CD4-positive, alpha-beta T cell treated with Interleukin-10 for 1 hour (primary cell): ENCODE results near the gene TBC1D22A.
A peak's percentile ranks its signal among the peaks of the same experiment; 100 is the strongest.

ENCODE experiments used
- DNase-seq: peaks from one replicate; pipeline ENCODE4 v3.0.0-alpha.2; 2020

Gene TBC1D22A

GRCh38 chr22:47180796-47181195 lies 418.3 kb downstream of the TBC1D22A start:
- DNase-seq: no peak

DNA sequence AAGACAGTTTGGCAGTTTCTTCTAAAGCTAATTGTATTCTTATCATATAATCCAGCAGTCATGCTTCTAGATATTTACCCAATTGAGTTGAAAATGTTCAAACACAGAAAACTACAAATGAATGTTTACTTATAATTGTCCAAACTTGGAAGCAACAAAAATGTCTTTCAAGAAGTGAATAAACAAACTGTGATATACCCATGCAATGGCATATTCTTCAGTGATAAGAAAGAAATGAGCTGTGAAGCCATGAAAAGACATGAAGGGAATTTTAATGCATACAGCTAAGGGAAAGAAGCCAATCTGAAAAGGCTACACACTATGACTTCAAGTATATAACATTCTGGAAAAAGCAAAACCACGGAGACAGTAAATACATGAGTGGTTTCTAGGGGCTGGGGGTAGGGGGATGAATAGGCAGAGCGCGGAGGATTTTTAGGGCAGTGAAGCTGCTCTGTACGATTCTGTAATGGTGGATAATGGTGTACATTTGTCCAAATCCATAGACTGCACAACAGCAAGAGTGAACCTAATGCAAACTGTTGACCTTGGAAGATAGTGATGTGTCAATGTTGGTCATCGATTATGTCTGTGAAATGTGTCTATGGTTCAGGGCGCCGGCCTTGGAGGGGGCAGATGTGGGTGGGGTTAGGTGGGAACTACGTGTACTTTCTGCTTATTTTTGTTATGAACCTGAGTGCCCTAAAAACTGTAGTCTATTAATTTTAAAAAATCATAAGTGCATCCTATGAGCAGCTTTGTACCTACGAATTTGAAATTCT lies 424.9 kb downstream of the TBC1D22A start:
- no peak for DNase-seq

GRCh38 chr22:47188261-47189055 lies 426.0 kb downstream of the TBC1D22A start:
- DNase-seq: no peak

DNA sequence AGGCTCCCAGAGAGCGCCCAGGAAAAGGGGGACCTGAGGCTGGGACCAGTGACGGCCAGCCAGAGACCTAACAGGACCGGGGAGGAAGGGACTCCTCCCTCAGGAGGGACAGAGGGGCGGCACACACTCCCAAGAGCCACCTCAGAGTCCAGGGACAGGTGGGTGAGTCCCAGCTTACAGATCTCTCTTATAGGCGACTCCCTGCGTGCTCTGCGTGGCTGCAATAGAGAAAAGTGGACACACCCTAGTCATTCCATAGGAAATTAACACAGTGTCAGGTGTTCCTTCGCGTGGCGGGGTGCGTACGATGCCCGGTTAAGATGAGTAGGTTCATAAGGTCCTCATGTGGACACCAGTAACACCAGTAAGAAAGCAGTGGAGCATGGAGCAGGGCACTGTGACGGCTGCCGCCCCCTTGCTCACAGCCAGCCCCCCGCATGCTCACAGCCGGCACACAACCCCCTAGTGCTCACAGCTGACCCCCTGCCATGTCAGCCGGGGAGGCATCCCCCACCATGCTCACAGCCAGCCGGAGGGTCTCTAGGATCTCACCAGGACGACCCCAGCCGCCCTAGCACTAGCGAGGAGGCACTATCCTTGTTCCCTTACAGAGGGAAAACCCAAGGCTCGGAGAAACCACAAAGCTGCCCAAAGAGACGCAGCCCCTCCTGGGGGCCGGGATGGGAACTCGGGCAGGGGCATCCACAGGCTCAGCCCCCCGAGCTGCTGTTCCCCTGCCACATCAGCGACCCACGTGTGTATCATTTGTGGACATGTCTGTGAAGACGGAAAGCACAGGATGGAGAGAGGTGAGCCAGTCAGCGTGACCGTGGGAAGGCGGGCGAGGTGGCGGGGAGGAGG lies 426.8 kb downstream of the TBC1D22A start:
- DNase-seq: no peak

- no peak for DNase-seq
These were observed 428.0 kb downstream of the TBC1D22A start for GRCh38 chr22:47190276-47190956.

DNA sequence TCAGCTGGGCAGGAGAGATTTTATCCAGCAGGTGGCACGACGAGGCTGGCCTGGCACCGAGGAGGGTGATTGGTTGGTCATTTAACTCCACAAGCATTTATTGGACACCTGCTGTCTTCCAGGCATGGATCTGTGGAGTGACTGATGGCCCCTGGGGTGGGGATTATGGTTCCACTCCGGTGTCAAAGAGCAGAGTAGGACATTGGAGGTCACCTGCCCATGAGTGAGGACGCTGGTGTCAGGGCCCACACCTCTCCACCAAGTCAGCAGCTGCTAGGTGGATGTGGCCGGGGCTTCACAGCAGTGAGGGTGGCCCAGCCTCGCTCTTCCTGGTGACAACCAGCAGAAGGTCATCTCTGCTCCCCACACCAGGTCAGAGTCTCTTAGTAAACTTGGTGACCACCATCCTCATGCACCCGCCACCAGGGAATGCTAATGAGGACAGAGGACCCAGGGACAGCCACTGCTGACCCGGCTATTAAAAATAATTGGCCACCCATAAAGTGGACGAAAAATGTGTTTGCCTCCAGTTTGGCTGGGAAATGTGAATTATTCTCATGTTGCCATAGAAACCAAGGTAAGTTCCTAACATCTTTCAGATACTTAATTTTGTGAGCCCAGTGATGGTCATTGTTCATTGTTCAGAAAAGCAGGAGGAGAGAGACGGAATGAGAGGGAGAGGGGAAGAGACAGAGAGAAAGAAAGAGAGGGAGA lies 428.7 kb downstream of the TBC1D22A start:
- no peak for DNase-seq

- DNase-seq: no peak
These were observed 429.5 kb downstream of the TBC1D22A start for GRCh38 chr22:47191671-47192650.

- DNase-seq: peak; percentile 7
These were observed 430.4 kb downstream of the TBC1D22A start for GRCh38 chr22:47192651-47193437.

- DNase-seq: no peak
These were observed 431.3 kb downstream of the TBC1D22A start for GRCh38 chr22:47193606-47194329.

DNA sequence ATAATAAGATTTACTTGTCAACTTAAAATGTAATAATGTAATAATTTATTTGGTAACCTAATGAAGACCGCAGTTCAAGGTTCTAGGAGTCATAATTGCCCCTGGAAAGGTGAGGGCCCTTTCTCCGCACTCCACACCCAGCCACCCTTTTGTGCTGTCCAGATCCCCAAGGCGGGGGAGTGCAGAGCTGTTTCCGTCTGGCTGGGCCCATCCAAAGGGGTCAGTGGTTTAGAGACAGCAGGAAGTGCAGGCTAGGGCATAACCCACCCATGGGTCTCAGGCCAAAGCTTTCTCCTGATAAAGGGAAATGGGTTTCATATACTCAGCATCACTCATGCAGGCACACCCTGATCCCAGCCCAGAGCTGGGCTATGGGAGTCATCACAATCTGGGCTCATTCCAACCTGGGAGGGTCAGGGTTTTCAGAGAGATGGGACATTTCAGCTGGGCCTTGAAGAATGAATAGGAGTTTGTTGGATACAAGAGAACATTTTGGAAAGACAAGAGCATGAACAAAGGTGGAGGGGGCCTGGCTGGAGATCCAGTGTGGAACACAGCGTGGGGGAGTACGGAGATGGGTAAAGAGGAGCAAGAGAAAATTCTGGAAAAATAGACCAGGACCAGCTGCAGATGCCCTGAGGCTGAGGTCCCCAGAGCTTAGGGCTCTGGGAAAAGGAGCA lies 432.2 kb downstream of the TBC1D22A start:
- DNase-seq: no peak

DNA sequence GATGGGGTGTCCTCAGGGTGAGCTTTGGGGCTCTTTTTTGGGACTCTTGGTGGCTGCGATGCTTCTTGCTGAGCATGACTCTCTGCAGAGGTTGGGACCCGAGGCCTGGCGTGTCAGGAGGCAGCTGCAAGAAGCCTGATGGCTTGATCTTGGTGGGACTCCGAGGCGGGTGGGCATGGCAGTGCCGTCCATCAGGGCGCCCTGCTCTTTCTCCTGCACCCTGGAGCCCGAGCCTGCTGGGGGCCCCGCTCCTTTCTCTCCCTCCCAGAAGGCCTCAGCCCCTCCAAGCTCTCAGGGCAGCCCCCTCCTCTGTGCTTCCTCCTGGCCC lies 432.7 kb downstream of the TBC1D22A start:
- no peak for DNase-seq

DNA sequence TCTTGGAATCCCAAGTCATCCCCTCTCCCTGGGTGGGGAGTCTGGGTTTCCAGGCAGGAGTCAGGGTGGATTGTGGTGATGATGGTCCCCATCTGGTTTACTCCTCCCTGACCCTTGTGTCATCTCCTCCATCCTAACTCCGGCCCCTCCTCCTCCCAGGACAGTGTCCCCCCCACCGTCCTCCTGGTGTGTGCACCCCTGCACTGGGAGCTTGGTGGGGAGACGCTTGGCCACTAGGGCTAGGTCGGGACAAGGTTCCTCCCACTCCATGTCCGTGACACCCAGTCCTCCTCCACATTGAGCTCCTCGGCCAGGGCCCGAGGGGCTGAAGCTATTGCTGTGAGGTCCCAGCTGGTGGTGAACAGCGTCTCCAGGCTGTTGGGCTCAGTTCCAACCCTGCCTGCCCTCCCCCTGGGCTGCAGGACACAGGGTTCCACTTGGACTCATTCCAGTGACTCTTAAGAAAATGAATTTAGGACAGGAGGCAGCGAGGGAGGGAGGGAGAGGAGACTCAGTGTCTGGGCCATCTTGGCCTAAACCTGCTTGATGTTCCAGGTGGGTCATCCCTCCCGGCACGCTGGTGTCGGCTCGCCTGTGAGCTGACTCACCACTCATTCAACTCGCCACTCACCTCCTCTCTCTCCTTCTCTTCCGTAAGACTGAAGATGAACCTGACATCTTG lies 433.2 kb downstream of the TBC1D22A start:
- DNase-seq: no peak

DNA sequence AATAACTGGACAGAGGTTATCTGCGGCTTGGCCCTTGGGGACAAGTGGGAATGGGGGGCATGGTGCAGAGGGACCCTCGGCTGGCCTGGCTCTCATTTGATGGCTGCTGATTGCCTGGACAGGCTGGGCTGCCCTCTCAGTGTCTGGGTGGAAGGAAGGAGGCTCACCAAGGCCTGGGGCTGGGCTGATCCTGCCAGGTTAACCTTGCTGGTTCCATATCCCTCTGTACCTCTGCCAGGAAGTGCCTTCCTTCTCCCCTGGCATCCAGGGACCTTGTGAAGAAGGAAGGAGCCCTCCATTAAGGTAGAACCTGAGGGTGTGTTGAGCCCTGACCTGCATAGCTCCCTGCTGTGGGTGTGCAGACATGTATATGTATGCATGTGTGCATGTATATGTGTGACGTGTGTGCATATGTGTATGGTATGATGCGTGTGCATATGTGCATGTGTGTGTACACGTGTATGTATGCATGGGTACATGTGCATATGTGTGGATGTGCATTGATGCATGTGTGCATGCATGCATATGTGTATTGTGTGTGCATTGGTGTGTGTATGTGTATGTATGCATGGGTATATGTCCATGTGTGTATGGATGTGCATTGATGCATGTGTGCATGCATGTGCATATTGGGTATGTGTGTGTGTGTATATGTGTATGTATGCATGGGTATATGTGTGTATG lies 433.9 kb downstream of the TBC1D22A start:
- no peak for DNase-seq

DNA sequence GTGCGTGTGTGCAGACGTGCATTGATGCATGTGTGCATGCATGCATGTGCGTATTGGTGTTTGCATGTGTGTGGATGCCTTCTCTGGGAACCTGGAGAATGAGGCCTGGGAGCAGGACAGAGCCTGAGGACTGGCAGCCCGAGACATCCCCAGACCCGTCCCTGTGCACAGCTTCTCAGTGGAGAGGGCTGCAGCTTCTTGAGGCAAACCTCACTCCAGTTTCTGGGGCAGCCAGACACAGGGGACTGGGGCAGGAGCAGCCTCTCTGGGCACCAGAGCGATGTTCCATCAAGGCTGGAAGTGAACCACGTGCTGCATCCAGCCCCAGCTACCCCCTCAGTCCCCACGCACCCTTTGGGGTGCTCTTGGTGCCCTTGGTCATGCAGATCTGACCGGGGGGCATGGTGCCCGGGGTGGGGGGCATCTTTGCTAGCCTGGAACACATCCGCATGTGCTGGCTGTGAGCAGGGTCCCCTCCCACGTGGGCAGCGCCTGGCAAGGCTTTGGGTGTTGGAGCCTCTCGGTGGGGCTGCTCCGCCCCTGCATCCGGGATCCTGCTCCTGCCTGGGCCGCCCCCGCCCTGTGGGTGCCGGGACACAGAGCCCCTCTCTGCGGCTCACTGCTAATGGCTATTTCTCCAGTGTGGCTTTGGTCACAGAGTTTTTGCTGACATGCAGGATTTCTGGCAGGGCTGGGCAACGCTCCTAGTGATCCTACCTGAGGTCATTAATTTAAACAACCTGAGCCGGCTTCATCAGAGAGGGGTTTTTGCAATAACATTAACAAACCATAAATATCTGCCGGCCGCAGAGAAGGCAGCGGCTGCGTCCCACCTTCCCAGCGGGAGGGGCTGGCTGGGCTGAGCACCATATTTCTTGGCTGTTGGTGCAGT lies 434.7 kb downstream of the TBC1D22A start:
- DNase-seq: no peak

DNA sequence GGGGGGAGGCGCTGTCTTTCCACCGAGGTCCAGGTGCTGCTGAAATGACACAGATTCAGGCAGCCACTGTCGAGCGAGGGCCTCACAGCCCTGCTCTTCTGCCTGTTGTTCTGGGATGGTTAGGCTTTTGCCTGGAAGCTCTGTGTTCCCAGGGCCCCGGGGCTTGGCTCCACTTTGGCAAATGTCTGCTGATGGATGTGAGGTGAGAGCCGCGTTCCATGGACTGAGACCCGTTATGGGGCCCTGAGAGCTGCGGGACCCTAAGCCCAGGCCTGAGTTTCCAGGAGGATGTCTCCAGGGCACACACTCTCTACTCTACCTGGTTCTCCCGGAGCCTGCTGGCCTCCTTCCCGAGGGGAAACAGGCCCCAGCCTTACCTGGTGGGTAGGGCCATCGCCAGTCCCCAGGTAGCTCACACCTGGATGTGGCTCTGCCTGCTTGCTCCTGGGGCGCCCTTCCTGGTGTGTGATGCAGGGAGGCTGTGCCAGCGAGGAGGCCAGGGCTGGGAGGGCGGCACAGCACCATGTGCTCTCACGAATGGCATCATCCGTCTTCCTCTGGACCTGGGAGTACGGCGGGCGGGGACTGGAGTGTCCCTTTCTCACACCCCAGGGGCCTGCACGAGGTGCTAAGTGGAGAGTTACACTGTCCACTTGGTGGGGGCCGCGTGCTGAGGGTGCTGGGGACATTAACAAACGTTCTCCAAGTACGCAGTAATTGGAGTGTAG lies 435.5 kb downstream of the TBC1D22A start:
- DNase-seq: no peak

DNA sequence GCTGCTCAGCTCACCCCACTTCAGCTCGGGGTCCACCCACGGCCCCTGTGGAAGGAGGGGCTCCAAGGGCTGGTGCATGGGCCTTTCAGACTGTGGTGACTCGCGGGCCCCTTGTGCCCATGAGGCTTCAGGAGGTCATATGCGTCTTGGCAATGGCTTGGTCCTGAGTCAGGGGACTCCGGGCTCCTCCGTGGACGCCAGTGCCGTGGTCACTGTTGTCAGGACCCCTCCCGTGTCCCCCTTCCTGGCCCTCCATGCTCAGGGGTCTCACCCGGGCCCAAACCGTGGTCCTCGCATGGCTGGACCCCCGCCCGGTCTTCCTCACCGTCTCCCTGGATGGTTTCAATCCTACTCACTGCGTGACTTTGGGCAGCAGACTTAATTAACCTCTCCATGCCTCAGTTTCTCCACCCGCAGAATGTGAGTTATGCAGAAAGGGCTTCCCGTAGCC lies 436.4 kb downstream of the TBC1D22A start:
- DNase-seq: no peak
